C4-2B (cell line): ENCODE data around the gene ASCC2.
"Not testable (repeated sequence)": the region's sequence is repeated elsewhere in the genome, so short reads cannot be mapped to it uniquely, and the experiment has no call there.

Experiments
- ZFX ChIP-seq: fragments of 450-650 bp; IDR thresholded peaks from 2 replicates; pipeline ENCODE4 v1.6.1; 2017
- TF ChIP-seq, protein P1 (sequence below): fragments of 450-650 bp; conservative IDR thresholded peaks from 2 replicates; pipeline ENCODE4 v1.5.1; 2017; ENCODE audit warnings: mild to moderate bottlenecking

- TF ChIP-seq, protein P1, sequence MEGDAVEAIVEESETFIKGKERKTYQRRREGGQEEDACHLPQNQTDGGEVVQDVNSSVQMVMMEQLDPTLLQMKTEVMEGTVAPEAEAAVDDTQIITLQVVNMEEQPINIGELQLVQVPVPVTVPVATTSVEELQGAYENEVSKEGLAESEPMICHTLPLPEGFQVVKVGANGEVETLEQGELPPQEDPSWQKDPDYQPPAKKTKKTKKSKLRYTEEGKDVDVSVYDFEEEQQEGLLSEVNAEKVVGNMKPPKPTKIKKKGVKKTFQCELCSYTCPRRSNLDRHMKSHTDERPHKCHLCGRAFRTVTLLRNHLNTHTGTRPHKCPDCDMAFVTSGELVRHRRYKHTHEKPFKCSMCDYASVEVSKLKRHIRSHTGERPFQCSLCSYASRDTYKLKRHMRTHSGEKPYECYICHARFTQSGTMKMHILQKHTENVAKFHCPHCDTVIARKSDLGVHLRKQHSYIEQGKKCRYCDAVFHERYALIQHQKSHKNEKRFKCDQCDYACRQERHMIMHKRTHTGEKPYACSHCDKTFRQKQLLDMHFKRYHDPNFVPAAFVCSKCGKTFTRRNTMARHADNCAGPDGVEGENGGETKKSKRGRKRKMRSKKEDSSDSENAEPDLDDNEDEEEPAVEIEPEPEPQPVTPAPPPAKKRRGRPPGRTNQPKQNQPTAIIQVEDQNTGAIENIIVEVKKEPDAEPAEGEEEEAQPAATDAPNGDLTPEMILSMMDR, result not testable (repeated sequence)
- TF ChIP-seq ZFX, result not testable (repeated sequence)
Observed at GRCh38 chr22:29865572-29865971, 27.5 kb upstream of the ASCC2 start.
